Thyroid gland (tissue), 4 donors: ENCODE results near the gene CDC45. TPM values are rescaled to one million over a fixed set of nuclear protein-coding genes. Genes with fewer than 3 reads are reported as not detected.
"Not testable (repeated sequence)": the region's sequence is repeated elsewhere in the genome, so short reads cannot be mapped to it uniquely, and the experiment has no call there.

Experiments
- DNase-seq, 2 donors: peaks; one replicate each; pipeline ENCODE4 v3.0.0-alpha.2; 2019
- H3K27ac ChIP-seq, 3 donors: fragments of 200-600 bp; sonication (generic); 1 replicate in 2 of 3; 2 replicates in 1 of 3; pipeline ENCODE4 v1.5.1; 2016 to 2019; ENCODE audit warnings: mild to moderate bottlenecking in 1 of 3, moderate library complexity in 1 of 3
- H3K27me3 ChIP-seq: fragments of 200-600 bp; sonication (generic); one replicate; pipeline ENCODE4 v1.5.1; 2019
- H3K36me3 ChIP-seq, 2 donors: fragments of 200-600 bp; sonication (generic); one replicate each; pipeline ENCODE4 v1.5.1; 2016 to 2019
- H3K4me1 ChIP-seq, 2 donors: fragments of 200-600 bp; sonication (generic); one replicate each; pipeline ENCODE4 v1.5.1; 2017 to 2019
- H3K4me3 ChIP-seq, 3 donors: fragments of 200-600 bp; sonication (generic); replicated peaks in 1 of 3; 1 replicate in 2 of 3; 2 replicates in 1 of 3; pipeline ENCODE4 v1.5.1; 2016; ENCODE audit warnings: mild to moderate bottlenecking in 1 of 3
- H3K9me3 ChIP-seq: fragments of 200-600 bp; sonication (generic); one replicate; pipeline ENCODE4 v1.5.1; 2017
- CTCF ChIP-seq, 6 experiments: fragments of 200-600 bp in 3 of 6; fragments of 450-650 bp in 3 of 6; sonication (generic) in 3 of 6; IDR thresholded peaks; one replicate each; pipeline ENCODE4 v1.5.1; 2016 to 2019; ENCODE audit warnings: antibody characterized with exemption in 6 of 6, mild to moderate bottlenecking in 2 of 6, inconsistent platforms in 1 of 6, moderate library complexity in 1 of 6
- POLR2A ChIP-seq, 2 donors: fragments of 450-650 bp; IDR thresholded peaks; one replicate each; pipeline ENCODE4 v1.6.1; 2017; ENCODE audit warnings: antibody characterized with exemption in 2 of 2, mild to moderate bottlenecking in 2 of 2, moderate library complexity in 1 of 2
- WGBS, 2 donors: methylation state at CpG; one replicate each; pipeline ENCODE4 v1.1.5; 2017; 5-methylcytosine and 5-hydroxymethylcytosine counted together
- intact Hi-C: fragments of 100-400 bp; cut with DNase I; formaldehyde crosslinking; loops from one replicate; pipeline ENCODE4 v1.15.1; 2023
- total RNA-seq, 4 donors: library from RNA; depleted of rRNA; stranded (reverse); fragments of >200 nt; gene quantifications; one replicate each; pipeline ENCODE4 v1.2.3, GENCODE V29; 2016

Gene CDC45
- total RNA-seq, 4 donors from 2014 or later = 0.24 to 1.9 (median 1.7) TPM; not detected in 1

GRCh38 chr22:19431649-19432132 lies 48.0 kb upstream of the CDC45 start, which contains the start of gene HIRA:
Gene HIRA, minus strand, starts transcription at chr22:19431733. Its CDS starts 257 bp downstream, at chr22:19431476.
- WGBS, 2 donors = 0% methylated on average over 15 of the region's 66 CpGs; no CpG with 5 or more reads in 1 of the 2 donors
- H3K4me3 ChIP-seq = peak within 1 kb of the TSS; percentile 78 to 98 (median 91)
- peak; percentile 74 to 76 for DNase-seq
- H3K27ac ChIP-seq = peak within 1 kb of the TSS; percentile 98 to 99 (median 99)
- H3K4me1 ChIP-seq = peaks cover 39 to 45% of the 10 kb centered on the region in 2 donors
- H3K36me3 ChIP-seq = peaks cover 0 to 15% of the 10 kb centered on the region in 2 donors
- H3K27me3 ChIP-seq = no peaks in the 10 kb centered on the region
- TF ChIP-seq CTCF (IDR thresholded peaks at IDR 0.05) (no peak), POLR2A (IDR thresholded peaks at IDR 0.05) (no peak)
- no peaks in the 10 kb centered on the region for H3K9me3 ChIP-seq
- intact Hi-C loops = loop anchor here (5.0 to 10.0 kb wide), 3 partner anchors 77 to 287 kb away; partner anchors contain the start of genes ESS2 and SLC25A1

- H3K36me3 ChIP-seq = peaks cover 0 to 15% of the 10 kb centered on the region in 2 donors
- peak within 1 kb of the TSS; percentile 98 to 99 (median 99) for H3K27ac ChIP-seq
- DNase-seq = peak; percentile 96
- peak within 1 kb of the TSS; percentile 78 to 98 (median 91) for H3K4me3 ChIP-seq
- no peaks in the 10 kb centered on the region for H3K27me3 ChIP-seq
- no peaks in the 10 kb centered on the region for H3K9me3 ChIP-seq
- WGBS, 2 donors = 0 to 1% methylated on average over 5 to 10 of the region's 74 CpGs
- intact Hi-C loops = loop anchor here (5.0 to 10.0 kb wide), 3 partner anchors 77 to 287 kb away; partner anchors contain the start of genes ESS2 and SLC25A1
- peak; percentile 73 to 94 for TF ChIP-seq POLR2A (IDR thresholded peaks at IDR 0.05)
- TF ChIP-seq CTCF (IDR thresholded peaks at IDR 0.05) = peak in 2 of 6 experiments; percentile 2 to 29
- peaks cover 35 to 39% of the 10 kb centered on the region in 2 donors for H3K4me1 ChIP-seq
Measured at GRCh38 chr22:19432133-19432851, 47.4 kb upstream of the CDC45 start, which contains the start of gene MRPL40. Gene MRPL40, plus strand, starts transcription at chr22:19432545. Its CDS starts 10 bp downstream, at chr22:19432555.

GRCh38 chr22:19434401-19434800 lies 45.3 kb upstream of the CDC45 start:
- peaks cover 16 to 18% of the 10 kb centered on the region in 2 donors for H3K4me1 ChIP-seq
- H3K9me3 ChIP-seq = no peaks in the 10 kb centered on the region
- 82% methylated on average over 7 of the region's 7 CpGs for WGBS, 2 donors
- no peak overlapping the region for H3K4me3 ChIP-seq
- DNase-seq = peak in 1 of 2 donors; percentile 27
- no peak for TF ChIP-seq POLR2A (IDR thresholded peaks at IDR 0.05)
- peaks cover 0 to 15% of the 10 kb centered on the region in 2 donors for H3K36me3 ChIP-seq
- no peaks in the 10 kb centered on the region for H3K27me3 ChIP-seq
- intact Hi-C loops = loop anchor here (5.0 to 10.0 kb wide), 3 partner anchors 80 to 290 kb away; partner anchors contain the start of genes ESS2 and SLC25A1
- no peak overlapping the region for H3K27ac ChIP-seq

- intact Hi-C loops = loop anchor here (5.0 to 10.0 kb wide), 3 partner anchors 80 to 290 kb away; partner anchors contain the start of genes ESS2 and SLC25A1
- Histone ChIP-seq H3K4me1 (peaks cover 12 to 13% of the 10 kb centered on the region in 2 donors), H3K9me3 (no peaks in the 10 kb centered on the region), H3K27ac (peak overlapping the region in 2 of 3 donors; percentile 26 to 38), H3K36me3 (peaks cover 0 to 15% of the 10 kb centered on the region in 2 donors), H3K27me3 (no peaks in the 10 kb centered on the region), H3K4me3 (no peak overlapping the region)
- no peak for DNase-seq
- TF ChIP-seq CTCF (IDR thresholded peaks at IDR 0.05) (no peak), POLR2A (IDR thresholded peaks at IDR 0.05) (no peak)
- WGBS, 2 donors = 72 to 82% methylated on average over 2 of the region's 2 CpGs
Measured at GRCh38 chr22:19434829-19435580, 44.7 kb upstream of the CDC45 start.

GRCh38 chr22:19436444-19437161 lies 43.1 kb upstream of the CDC45 start:
- not testable (repeated sequence) for H3K27me3 ChIP-seq, DNase-seq, H3K9me3 ChIP-seq, H3K4me1 ChIP-seq, H3K27ac ChIP-seq, H3K4me3 ChIP-seq
- intact Hi-C loops = loop anchor here (10.0 kb wide), 2 partner anchors 82 to 292 kb away; partner anchors contain the start of gene ESS2
- peaks cover 0 to 15% of the 10 kb centered on the region in 2 donors for H3K36me3 ChIP-seq
- WGBS, 2 donors = 92 to 93% methylated on average over 9 of the region's 9 CpGs
